H1 (cell line): ENCODE measurements around the gene ADAMTS17. TPM values are rescaled to one million over a fixed set of nuclear protein-coding genes. Genes with fewer than 3 reads are reported as not detected.

Experiments used
- CTCF ChIA-PET: fragments of 300-600 bp; sonication (Branson Sonifier 250); formaldehyde crosslinking; loops from one replicate; lab custom pipeline; 2021; ENCODE audit not compliant: partially characterized antibody; lab: Charles Lee
- POLR2A ChIA-PET: fragments of 300-600 bp; sonication (Branson Sonifier 250); formaldehyde crosslinking; loops from one replicate; lab custom pipeline; 2021; ENCODE audit warnings: inconsistent platforms; ENCODE audit not compliant: partially characterized antibody; lab: Charles Lee
- DNase-seq, 2 experiments: peaks; one replicate each; pipeline versions ENCODE4 v3.0.0 to v3.0.0-alpha.2; 2010 to 2022; ENCODE audit warnings: low spot score in 2 of 2, low read depth in 1 of 2, mixed read lengths in 1 of 2
- FAIRE-seq: peaks from 2 replicates; lab custom pipeline; 2011; peaks lifted over from hg19 to GRCh38; lab: Jason Lieb, UNC
- H2AFZ ChIP-seq: 2 replicates; pipeline ENCODE4 v1.8.1; 2012; ENCODE audit warnings: low read length, inconsistent platforms
- H2AK5ac ChIP-seq: 2 replicates; pipeline ENCODE4 v1.6.1; 2013; ENCODE audit warnings: low read depth, low read length
- H2BK120ac ChIP-seq: replicated peaks from 2 replicates; pipeline ENCODE3; 2013; ENCODE audit warnings: low read depth, low read length, inconsistent platforms
- H2BK12ac ChIP-seq: 2 replicates; pipeline ENCODE4 v1.6.1; 2013; ENCODE audit warnings: low read depth, low read length
- H2BK15ac ChIP-seq: 2 replicates; pipeline ENCODE4 v1.6.1; 2013; ENCODE audit warnings: low read length
- H2BK20ac ChIP-seq: 2 replicates; pipeline ENCODE4 v1.6.1; 2013; ENCODE audit warnings: low read length
- H2BK5ac ChIP-seq: 2 replicates; pipeline ENCODE4 v1.6.1; 2013; ENCODE audit warnings: low read depth, low read length
- H3K14ac ChIP-seq: 2 replicates; pipeline ENCODE4 v1.6.1; 2013; ENCODE audit warnings: inconsistent platforms; ENCODE audit not compliant: insufficient read length
- H3K18ac ChIP-seq: 2 replicates; pipeline ENCODE4 v1.6.1; 2013; ENCODE audit warnings: low read length; ENCODE audit errors: extremely low read depth
- H3K23ac ChIP-seq: 2 replicates; pipeline ENCODE4 v1.6.1; 2013; ENCODE audit warnings: inconsistent platforms; ENCODE audit not compliant: insufficient read length
- H3K23me2 ChIP-seq: 2 replicates; pipeline ENCODE4 v1.6.1; 2013; ENCODE audit warnings: low read depth, low read length
- H3K27ac ChIP-seq: 2 replicates; pipeline ENCODE4 v1.6.1; 2011; ENCODE audit warnings: low read depth, low read length, inconsistent platforms
- H3K27me3 ChIP-seq, 4 experiments: replicated peaks in 1 of 4; 1 replicate in 1 of 4; 2 replicates in 3 of 4; pipeline versions ENCODE4 v1.6.1 to v1.8.1; 2011 to 2013; ENCODE audit warnings: low read length in 3 of 4, mild to moderate bottlenecking in 3 of 4, inconsistent platforms in 2 of 4, mixed read lengths in 2 of 4, moderate library complexity in 1 of 4; ENCODE audit not compliant: control insufficient read depth in 3 of 4, insufficient read depth in 3 of 4; ENCODE audit errors: extremely low read depth in 1 of 4
- H3K36me3 ChIP-seq, 4 experiments: 2 replicates each; pipeline versions ENCODE4 v1.6.1 to v1.8.1; 2011 to 2013; ENCODE audit warnings: mild to moderate bottlenecking in 4 of 4, low read length in 3 of 4, moderate library complexity in 2 of 4, control low read depth in 1 of 4, inconsistent platforms in 1 of 4; ENCODE audit not compliant: insufficient read depth in 4 of 4, control insufficient read depth in 2 of 4
- H3K4ac ChIP-seq: replicated peaks from 2 replicates; pipeline ENCODE3; 2013; ENCODE audit warnings: low read length, low read depth, mixed read lengths, inconsistent platforms; ENCODE audit not compliant: insufficient read length
- H3K4me1 ChIP-seq, 4 experiments: replicated peaks in 1 of 4; 1 replicate in 1 of 4; 2 replicates in 3 of 4; pipeline versions ENCODE4 v1.6.1 to v1.8.1; 2011 to 2013; ENCODE audit warnings: low read length in 3 of 4, inconsistent platforms in 2 of 4, mixed read lengths in 1 of 4; ENCODE audit not compliant: insufficient read depth in 4 of 4, control insufficient read depth in 3 of 4
- H3K4me2 ChIP-seq, 2 experiments: 2 replicates each; pipeline versions ENCODE4 v1.6.1 to v1.8.1; 2011 to 2013; ENCODE audit warnings: low read depth in 2 of 2, low read length in 2 of 2, control low read depth in 1 of 2, inconsistent platforms in 1 of 2, mild to moderate bottlenecking in 1 of 2; ENCODE audit not compliant: insufficient read depth in 1 of 2
- H3K4me3 ChIP-seq, 4 experiments: fragments of 200-600, 300-600 bp in 1 of 4; sonication (generic), shearing (Covaris generic), sonication (Bioruptor Twin) in 1 of 4; 2 replicates each; pipeline versions ENCODE4 v1.5.1 to v1.8.1; 2011 to 2016; ENCODE audit warnings: low read length in 4 of 4, low read depth in 3 of 4, control low read depth in 2 of 4, inconsistent platforms in 2 of 4, mild to moderate bottlenecking in 2 of 4, mixed read lengths in 1 of 4, moderate library complexity in 1 of 4; ENCODE audit not compliant: insufficient read depth in 2 of 4; ENCODE audit errors: extremely low read depth in 1 of 4
- H3K56ac ChIP-seq: replicated peaks from 2 replicates; pipeline ENCODE3; 2013; ENCODE audit warnings: low read depth, mild to moderate bottlenecking, mixed read lengths, low read length, inconsistent platforms; ENCODE audit not compliant: insufficient read length
- H3K79me1 ChIP-seq: 2 replicates; pipeline ENCODE4 v1.6.1; 2013; ENCODE audit warnings: low read depth, low read length, control low read depth
- H3K79me2 ChIP-seq, 2 experiments: 2 replicates each; pipeline versions ENCODE4 v1.6.1 to v1.8.1; 2012 to 2013; ENCODE audit warnings: low read length in 2 of 2, mild to moderate bottlenecking in 2 of 2, inconsistent platforms in 1 of 2; ENCODE audit not compliant: insufficient read depth in 2 of 2, control insufficient read depth in 1 of 2
- H3K9ac ChIP-seq, 4 experiments: replicated peaks in 1 of 4; 1 replicate in 1 of 4; 2 replicates in 3 of 4; pipeline versions ENCODE4 v1.6.1 to v1.8.1; 2011 to 2013; ENCODE audit warnings: low read depth in 3 of 4, low read length in 3 of 4, control low read depth in 2 of 4, mild to moderate bottlenecking in 2 of 4, moderate library complexity in 2 of 4, inconsistent platforms in 1 of 4; ENCODE audit errors: extremely low read depth in 1 of 4
- H3K9me3 ChIP-seq, 2 experiments: 2 replicates each; pipeline versions ENCODE4 v1.6.1 to v1.8.1; 2012 to 2013; ENCODE audit warnings: mild to moderate bottlenecking in 2 of 2, moderate library complexity in 2 of 2, control low read depth in 1 of 2, inconsistent platforms in 1 of 2, low read depth in 1 of 2, low read length in 1 of 2, mixed read lengths in 1 of 2; ENCODE audit not compliant: insufficient read depth in 2 of 2
- H4K20me1 ChIP-seq, 2 experiments: replicated peaks in 1 of 2; 2 replicates each; pipeline versions ENCODE3 to v1.8.1; 2011 to 2013; ENCODE audit warnings: inconsistent platforms in 2 of 2, low read length in 2 of 2, mild to moderate bottlenecking in 1 of 2; ENCODE audit not compliant: insufficient read depth in 2 of 2, control insufficient read depth in 1 of 2
- H4K5ac ChIP-seq: 2 replicates; pipeline ENCODE4 v1.6.1; 2013; ENCODE audit warnings: low read length, low read depth, mixed read lengths, inconsistent platforms; ENCODE audit not compliant: insufficient read length
- H4K8ac ChIP-seq: 2 replicates; pipeline ENCODE4 v1.8.0; 2013; ENCODE audit warnings: mild to moderate bottlenecking, moderate library complexity, low read length, inconsistent platforms; ENCODE audit not compliant: insufficient read depth; ENCODE audit errors: extremely low read depth
- H4K91ac ChIP-seq: replicated peaks from 2 replicates; pipeline ENCODE3; 2013; ENCODE audit warnings: low read length, mixed read lengths, inconsistent platforms; ENCODE audit not compliant: insufficient read length
- ASH2L ChIP-seq: fragments of 200-600, 300-600 bp; sonication (generic); IDR thresholded peaks from one replicate; pipeline ENCODE4 v1.7.1; 2017; ENCODE audit warnings: low read length
- ATF3 ChIP-seq: IDR thresholded peaks from 2 replicates; pipeline ENCODE4 v1.6.1; 2011; ENCODE audit warnings: low read depth, mild to moderate bottlenecking, low read length; ENCODE audit not compliant: insufficient read depth
- CBX8 ChIP-seq: fragments of 300-800, 300-1000 bp; sonication (generic); IDR thresholded peaks from 2 replicates; pipeline ENCODE4 v1.7.1; 2016; ENCODE audit warnings: low read depth, low read length, borderline replicate concordance
- EGR1 ChIP-seq: IDR thresholded peaks from 2 replicates; pipeline ENCODE4 v1.6.1; 2011; ENCODE audit warnings: low read depth, low read length, borderline replicate concordance
- HDAC2 ChIP-seq, 2 experiments: fragments of 300-600 bp in 1 of 2; sonication (generic) in 1 of 2; IDR thresholded peaks; 2 replicates each; pipeline ENCODE4 v1.6.1; 2011 to 2012; ENCODE audit warnings: low read depth in 2 of 2, low read length in 2 of 2, mild to moderate bottlenecking in 2 of 2, moderate library complexity in 2 of 2, borderline replicate concordance in 1 of 2, inconsistent platforms in 1 of 2
- MAFK ChIP-seq: IDR thresholded peaks from 2 replicates; pipeline ENCODE4 v1.6.1; 2012; ENCODE audit warnings: low read depth, mild to moderate bottlenecking, improper control_type of control experiment, low read length
- MAX ChIP-seq: IDR thresholded peaks from 2 replicates; pipeline ENCODE4 v1.6.1; 2012; ENCODE audit warnings: inconsistent platforms
- PHF8 ChIP-seq: fragments of 200-600 bp; sonication (generic); conservative IDR thresholded peaks from 2 replicates; pipeline ENCODE4 v1.7.1; 2012; ENCODE audit warnings: low read depth, mild to moderate bottlenecking, inconsistent platforms, low read length, moderate library complexity
- POLR2AphosphoS5 ChIP-seq: IDR thresholded peaks from 2 replicates; pipeline ENCODE4 v1.6.1; 2011; ENCODE audit warnings: low read depth, low read length
- RNF2 ChIP-seq: fragments of 200-900, 300-1000 bp; sonication (generic); IDR thresholded peaks from 2 replicates; pipeline ENCODE4 v1.7.1; 2016; ENCODE audit warnings: borderline replicate concordance, low read depth, mild to moderate bottlenecking, antibody characterized with exemption, low read length; ENCODE audit not compliant: poor library complexity, severe bottlenecking; ENCODE audit errors: missing control alignments
- WGBS, 2 experiments: shearing (Covaris generic) in 1 of 2; methylation state at CpG; one replicate each; pipeline versions ENCODE4 v1.1.6 to v1.1.7; 2013 to 2015; ENCODE audit warnings: low lambda C conversion rate in 2 of 2, mixed read lengths in 2 of 2, inconsistent platforms in 1 of 2, low coverage in 1 of 2, missing lambda C conversion rate in 1 of 2; ENCODE audit not compliant: insufficient replicate concordance in 2 of 2, insufficient coverage in 1 of 2, insufficient read length in 1 of 2; ENCODE audit errors: extremely low coverage in 1 of 2, missing lambda C conversion rate in 1 of 2; 5-methylcytosine and 5-hydroxymethylcytosine counted together
- polyA plus RNA-seq, 7 experiments: library from polyadenylated mRNA; depleted of rRNA in 3 of 7; stranded (reverse) in 5 of 7; unstranded in 2 of 7; fragments of >200 nt in 5 of 7; fragments of 200-250 nt in 2 of 7; gene quantifications; 1 replicate in 5 of 7; 2 replicates in 1 of 7; 4 replicates in 1 of 7; pipeline versions ENCODE4 v1.2.1 to v1.2.3, GENCODE V29; 2011 to 2013; ENCODE audit warnings: missing spikeins in 2 of 7, mixed read lengths in 2 of 7
- total RNA-seq: library from RNA; stranded (reverse); fragmentation: NEBNext Ultra II Directional; extraction: Animal tissue kit (Norgen Biotek cat#: 25700); gene quantifications from 2 replicates; pipeline ENCODE4 v1.2.1, GENCODE V29; 2021

ADAMTS17 gene
- total and polyA plus RNA-seq, 2 of the 8 experiments (the other 6 are each of a cell fraction or from before 2014, with no cell fraction given), result 0.51 to 1.7 TPM

GRCh38 chr15:100192097-100193080 is 149.4 kb downstream of the ADAMTS17 start:
- Histone ChIP-seq H2AFZ (no peak overlapping the region), H4K20me1 (no peaks in the 10 kb centered on the region), H3K23me2 (no peaks in the 10 kb centered on the region), H3K27ac (no peak overlapping the region), H3K9me3 (no peaks in the 10 kb centered on the region), H3K56ac (no peak overlapping the region), H3K9ac (no peak overlapping the region), H2BK5ac (no peak overlapping the region), H3K79me2 (no peaks in the 10 kb centered on the region), H3K18ac (no peak overlapping the region), H4K5ac (no peak overlapping the region), H3K4me2 (no peak overlapping the region), H2BK12ac (no peak overlapping the region), H3K23ac (no peak overlapping the region), H2AK5ac (no peak overlapping the region), H3K79me1 (no peaks in the 10 kb centered on the region), H2BK20ac (no peak overlapping the region), H3K4ac (no peak overlapping the region), H3K4me3 (no peak overlapping the region), H2BK15ac (0 out of 2 replicates have a peak overlapping the region, but pooled peaks have one; percentile 18), H3K14ac (no peak overlapping the region), H2BK120ac (no peak overlapping the region), H4K8ac (peak overlapping the region; percentile 15; the same call in 1 of the 2 replicates), H3K36me3 (no peaks in the 10 kb centered on the region), H4K91ac (no peak overlapping the region), H3K27me3 (no peaks in the 10 kb centered on the region), H3K4me1 (peaks cover 0 to 17% (median 4%) of the 10 kb centered on the region in 4 experiments; a peak in 5 of 7 replicates)
- DNase-seq (no peak), FAIRE-seq (no peak)
- 89% methylated on average over 14 of the region's 14 CpGs; no CpG with 5 or more reads in 1 of the 2 experiments for WGBS, 2 experiments
- CTCF ChIA-PET, result interaction anchor here (1.3 to 1.5 kb wide), 2 partner anchors 13 to 15 kb away, joined by 3 to 5 read pairs; no protein-coding TSS in a partner anchor
- POLR2A ChIA-PET, result no interaction called here
- no peak for TF ChIP-seq RNF2
- no peak for TF ChIP-seq ATF3
- TF ChIP-seq PHF8, result no peak
- TF ChIP-seq CBX8, result no peak
- TF ChIP-seq MAX, result no peak
- no peak for TF ChIP-seq POLR2AphosphoS5
- TF ChIP-seq ASH2L, result no peak
- TF ChIP-seq HDAC2 (IDR thresholded peaks at IDR 0.05; ENCODE audit: borderline replicate concordance in 1 of 2, low read depth in 2 of 2, low read length in 2 of 2), result no peak
- TF ChIP-seq EGR1, result no peak
- no peak for TF ChIP-seq MAFK
